ENCODE measurements around the gene TSPAN8.
A peak's percentile ranks its signal among the peaks of the same experiment; 100 is the strongest.
"Not testable (repeated sequence)": the region's sequence is repeated elsewhere in the genome, so short reads cannot be mapped to it uniquely, and the experiment has no call there.

The TSPAN8 gene

DNA sequence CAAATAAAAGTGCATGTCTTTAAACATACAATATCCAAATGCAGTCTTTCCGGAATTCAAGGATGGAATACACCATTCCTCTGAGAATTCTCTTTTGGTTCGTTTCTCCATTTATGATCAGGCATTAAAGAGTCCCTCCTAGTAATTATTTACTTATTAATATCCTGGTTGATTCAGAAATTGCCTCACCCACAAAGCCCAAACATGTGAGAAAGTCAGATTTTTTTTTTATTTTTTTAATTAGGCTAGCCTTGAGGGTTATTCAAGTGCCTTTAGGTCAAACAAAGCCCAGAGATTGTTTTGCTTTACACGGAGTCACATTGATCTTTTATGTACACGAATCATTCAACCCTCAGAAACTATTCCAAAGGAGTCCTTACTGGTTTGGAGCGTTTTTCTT is 6.4 kb upstream of the TSPAN8 start:
- DNase-seq, result no peak

DNA sequence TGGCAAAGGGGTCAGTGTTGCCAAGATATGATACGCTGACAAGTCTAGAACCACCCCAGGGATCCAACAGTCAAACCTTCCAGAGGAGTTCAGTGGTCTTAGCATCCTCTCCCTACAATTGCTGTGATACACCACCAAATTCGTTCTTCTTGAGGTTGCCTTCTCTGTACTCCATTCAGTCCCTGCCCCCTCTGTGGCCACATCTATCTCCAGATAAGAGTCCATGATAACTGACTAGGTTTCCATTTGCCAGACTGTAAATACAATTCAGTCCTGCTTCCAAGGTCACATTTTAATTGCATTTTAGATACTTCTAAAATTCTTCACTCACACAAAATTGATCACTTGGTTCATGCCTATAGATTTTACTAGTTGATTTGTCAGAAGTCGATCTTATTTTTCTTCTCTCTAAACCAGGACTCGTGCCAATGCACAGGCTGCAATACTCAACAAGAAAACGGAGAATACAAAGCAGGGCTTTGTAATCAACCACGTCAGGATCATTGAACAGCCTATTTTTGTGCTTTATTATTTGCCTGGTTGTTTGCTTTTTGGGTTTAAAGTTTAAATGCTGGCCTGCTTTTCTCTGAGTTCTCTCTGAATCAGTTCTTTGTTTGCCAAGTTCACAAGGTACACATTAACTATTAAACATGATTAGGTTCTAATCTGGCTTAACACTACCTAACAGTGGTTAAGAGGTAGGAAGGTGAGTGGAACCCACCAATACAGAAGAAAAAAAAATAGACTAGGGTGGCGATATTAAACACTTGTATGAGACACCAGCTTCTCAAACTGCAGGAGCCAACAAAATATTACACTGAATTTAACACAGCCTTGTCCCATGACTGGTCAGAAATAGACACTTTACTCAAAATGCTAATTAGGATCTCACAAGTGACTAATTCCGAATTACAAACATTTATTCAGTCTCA is 5.3 kb upstream of the TSPAN8 start:
- no peak for DNase-seq

DNA sequence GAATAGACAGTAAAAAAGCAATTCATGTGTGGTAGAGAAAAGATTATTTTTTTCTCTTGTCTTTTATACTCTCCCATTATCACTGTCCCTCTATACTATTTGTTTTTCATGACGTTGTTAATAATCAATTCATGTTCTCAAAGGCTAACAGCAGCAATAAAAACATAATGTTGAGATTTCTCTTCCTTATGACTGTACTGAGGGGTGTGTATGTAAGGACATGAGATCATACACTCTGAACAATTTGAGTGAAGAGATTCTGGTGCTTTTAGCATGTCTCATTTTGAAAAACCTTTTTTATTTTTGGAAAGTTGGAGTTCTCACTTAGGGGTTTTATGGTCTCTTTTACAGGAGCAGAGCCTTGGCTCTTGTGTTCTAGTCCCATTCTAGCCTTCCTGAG is 3.8 kb upstream of the TSPAN8 start:
- no peak for DNase-seq

DNA sequence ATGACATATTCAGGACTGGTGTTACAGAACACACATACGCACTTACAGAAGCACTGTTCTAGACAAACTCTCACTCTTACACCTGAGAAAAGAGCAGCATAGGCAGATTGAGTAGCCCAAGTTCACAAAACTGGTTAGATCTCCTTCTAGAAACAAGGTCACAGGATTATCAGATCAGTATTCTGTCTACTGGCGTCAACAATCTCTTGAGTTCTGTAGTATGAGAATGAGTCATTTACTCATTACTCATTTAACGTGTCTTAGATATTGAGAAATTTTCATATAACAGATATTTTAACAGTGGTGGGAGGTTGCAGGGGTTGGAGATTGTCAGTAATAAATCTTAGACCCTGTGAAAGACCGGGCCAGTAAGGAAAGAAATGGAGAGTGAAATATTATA is 2.8 kb upstream of the TSPAN8 start:
- DNase-seq, result no peak

DNA sequence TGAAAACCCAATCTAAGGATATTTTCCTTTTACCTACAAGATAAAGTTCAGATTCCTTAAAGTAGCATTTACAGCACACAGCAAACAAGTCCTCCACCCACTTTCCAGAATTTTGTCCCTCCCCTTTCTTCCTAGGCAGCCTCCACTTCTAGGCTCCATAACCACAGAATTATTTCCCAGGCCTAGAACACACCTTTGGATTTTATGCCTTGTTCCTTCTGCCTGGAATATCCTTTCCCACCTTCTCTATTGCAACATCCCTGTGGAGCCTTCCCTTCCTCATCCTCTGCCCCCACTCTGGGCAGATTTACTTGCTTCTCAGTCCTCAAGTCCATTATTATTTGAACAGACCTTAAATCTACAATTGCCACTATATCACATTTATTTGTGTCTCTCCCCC is 2.1 kb upstream of the TSPAN8 start:
- DNase-seq, result no peak

DNA sequence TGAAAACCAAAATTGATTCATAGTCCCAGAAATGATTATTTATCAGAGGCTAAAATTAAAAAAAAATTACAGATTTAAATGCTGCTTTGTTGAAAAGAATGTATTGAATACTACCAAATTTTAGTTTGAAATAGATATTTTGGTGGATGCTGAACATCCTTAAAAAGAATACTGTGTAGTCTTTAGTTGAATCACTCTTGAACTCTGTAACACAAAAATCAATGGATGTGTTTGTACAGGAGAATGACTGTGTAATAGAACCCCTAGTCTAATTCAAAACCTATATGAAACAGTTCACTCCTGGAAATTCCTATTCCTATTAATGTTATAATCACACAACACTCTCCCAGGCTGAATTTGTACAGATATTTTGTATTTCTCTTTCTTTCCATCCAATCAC is 1.5 kb upstream of the TSPAN8 start:
- DNase-seq, result peak; percentile 5

DNA sequence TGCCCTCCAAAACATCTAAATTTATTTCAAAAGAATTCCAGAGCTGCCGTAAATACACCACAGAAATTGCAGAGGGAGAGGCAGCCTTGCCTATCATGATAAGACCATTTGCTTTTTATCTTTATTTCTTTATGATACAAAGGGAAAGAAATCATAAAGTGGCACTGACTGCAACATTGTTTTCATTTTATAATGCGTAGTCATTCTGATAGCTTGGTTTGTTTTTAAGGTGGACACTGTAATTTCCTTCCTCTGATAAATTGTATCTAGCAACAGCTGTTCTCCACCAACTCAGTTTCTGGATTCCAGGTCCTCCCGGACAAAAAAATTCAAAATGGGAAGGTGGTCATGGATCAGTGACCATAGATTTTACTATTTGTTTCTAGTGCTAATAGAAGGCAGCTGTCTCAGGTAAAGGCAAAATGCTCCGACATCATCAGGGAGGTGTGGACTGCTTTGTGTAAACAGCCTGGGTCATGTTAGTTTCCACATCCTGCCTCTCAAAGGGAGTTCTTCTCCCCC is 623 bp upstream of the TSPAN8 start:
- DNase-seq, result peak; percentile 68

DNA sequence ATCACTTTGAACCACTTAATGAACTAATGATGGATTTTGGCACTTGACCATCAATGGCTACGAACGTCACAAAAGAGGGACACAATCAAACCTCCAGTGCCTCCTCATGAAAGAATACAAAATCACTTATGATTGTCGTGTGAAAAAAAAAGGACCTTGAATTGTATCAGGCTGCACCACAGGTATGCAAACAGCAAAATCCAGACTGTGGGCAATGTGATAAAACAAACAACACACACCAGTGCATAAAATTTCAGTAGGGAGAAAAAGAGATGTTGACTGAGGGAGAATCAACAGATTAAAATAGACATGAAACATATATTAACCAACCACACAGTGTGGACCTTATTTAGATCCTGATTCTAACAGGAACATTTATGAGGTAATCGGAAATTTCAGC is 2.6 kb downstream of the TSPAN8 start:
- DNase-seq, result no peak

DNA sequence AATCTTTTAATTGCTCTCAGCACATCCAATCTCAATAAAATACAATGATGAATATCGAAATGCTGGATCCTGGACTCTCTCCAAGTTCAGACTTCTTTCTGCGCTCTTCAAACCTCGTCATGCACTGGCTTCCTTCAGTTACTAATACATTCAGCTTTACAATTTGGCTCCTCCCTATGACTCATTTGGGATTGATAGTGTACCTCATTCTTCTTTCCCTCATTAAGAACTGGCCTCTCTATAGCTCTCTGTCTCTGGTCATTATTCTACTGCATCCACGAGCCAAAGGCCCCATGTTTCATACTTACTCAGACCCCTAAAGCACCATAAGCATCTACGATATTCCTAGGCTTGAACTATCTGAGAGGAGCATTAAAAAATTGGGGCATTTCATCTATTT is 4.9 kb downstream of the TSPAN8 start:
- no peak for DNase-seq

DNA sequence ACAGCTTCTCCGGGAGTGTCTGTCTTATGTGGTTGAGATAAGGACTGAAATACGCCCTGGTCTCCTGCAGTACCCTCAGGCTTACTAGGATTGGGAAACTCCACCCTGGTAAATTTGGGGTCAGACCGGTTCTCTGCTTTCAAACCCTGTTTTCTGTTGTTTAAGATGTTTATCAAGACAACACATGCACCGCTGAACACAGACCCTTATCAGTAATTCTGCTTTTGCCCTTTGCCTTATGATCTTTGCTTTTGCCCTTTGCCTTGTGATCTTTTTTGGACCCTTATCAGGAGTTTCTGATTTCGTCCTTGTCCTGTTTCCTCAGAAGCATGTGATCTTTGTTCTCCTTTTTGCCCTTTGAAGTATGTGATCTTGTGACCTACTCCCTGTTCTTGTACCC is 7.8 kb downstream of the TSPAN8 start:
- not testable (repeated sequence) for DNase-seq

DNA sequence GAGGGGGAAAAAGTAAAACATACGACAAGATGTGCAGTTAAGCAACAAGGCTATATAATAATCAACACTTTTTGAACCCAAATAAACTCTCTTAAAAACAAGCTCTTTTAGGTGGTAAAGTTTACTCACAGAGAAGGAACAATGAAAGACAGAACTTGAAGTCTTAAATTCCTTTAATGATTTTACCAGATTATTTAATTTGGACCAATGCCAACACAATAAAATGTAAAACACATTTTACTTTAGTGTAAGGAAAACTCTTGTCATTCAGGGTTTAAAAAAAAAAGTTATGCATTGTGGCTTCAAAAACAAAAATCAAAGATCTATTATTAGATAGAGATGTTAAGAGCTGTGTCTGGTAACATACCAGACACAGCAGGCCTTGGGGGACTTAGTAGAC is 13.1 kb downstream of the TSPAN8 start:
- no peak for DNase-seq

DNA sequence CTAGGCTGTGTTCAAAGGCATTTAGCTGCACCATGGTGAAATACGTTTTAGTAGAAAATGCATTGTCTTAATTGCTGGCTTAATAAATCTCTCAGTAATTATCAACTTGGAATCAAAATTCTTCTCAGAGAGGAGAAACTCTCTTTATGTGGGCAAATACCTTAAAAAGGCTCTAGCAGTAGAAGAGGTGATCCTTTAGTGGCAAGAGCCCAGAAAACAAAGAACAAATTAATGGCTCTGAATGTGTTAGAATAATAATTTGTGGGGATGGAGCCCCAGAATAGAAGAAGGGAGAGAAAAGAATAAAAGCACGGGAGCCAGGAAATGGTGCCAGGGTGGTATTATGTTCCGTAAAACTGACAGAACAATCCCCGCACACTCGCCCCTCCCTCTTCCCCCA is 14.8 kb downstream of the TSPAN8 start:
- DNase-seq, result no peak

DNA sequence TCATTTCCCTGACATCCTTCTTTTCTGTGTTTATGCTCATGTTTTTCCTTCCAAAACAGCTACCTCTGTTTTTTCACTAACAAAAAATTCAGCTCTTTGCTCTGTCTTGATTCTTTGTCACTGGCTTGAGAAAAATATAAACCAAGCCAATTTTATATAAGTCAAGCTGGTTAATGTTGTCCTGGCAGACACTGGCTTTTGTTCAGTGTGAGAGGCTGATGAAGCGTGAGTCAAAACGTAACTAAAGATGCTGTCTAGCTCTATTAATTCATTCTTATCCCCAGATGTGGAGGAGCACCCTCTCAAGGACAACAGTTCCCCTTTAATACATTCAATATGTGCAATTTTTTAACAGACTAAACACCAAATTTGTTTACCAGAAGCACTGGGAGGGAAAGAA is 15.8 kb downstream of the TSPAN8 start:
- no peak for DNase-seq

DNA sequence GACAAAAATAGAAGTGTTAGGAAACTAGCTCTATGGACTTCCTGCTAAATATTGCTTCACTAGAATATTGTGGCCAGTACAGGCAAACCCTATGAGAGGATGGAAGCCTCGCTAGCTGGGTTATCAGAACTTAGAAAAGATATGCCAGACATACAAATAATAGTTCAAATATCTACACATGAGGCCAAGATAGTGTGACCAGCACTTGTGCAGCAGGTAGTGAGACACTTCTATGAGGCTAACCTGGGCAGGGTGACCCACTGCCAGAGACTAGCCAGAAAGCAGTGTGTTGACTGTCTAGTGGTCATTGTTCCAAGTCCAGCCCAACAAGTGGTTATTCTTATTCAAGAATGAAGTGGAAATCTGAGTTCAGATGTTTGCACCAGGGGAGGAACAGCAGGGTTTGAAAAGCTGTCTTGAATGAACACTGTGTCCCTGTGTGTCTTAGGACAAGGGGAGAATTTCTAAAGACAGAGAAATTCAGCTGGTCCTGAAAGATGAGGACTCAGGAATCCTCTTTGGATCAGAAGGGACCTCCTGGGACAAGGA is 16.3 kb downstream of the TSPAN8 start:
- no peak for DNase-seq

DNA sequence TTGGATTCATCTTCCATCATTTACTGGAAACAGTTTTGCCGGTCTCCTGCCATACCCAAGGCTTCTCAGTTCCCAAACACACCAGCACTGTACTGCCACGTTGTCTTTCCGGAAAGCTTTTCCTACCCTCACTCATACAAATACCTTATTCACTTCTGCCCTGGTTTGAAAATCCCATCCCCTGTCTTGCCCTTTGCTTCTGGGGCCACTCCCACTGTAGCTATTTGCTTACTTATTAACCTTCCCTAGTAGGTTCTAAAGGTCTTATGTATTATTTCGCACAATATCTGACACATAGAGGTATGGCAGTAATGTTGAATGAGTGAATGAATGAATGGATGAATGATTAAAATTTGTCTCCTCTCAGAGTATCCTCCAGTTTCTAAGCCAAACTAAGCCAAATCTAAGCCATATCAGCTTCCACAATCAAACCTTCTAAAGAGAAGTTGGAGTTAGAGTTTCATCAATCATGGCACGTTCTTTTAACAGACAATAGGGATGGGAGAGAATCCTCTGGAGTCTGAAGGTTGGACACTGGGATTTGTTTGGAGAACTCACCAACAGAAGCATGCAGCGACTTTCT is 18.6 kb downstream of the TSPAN8 start:
- DNase-seq, result no peak

DNA sequence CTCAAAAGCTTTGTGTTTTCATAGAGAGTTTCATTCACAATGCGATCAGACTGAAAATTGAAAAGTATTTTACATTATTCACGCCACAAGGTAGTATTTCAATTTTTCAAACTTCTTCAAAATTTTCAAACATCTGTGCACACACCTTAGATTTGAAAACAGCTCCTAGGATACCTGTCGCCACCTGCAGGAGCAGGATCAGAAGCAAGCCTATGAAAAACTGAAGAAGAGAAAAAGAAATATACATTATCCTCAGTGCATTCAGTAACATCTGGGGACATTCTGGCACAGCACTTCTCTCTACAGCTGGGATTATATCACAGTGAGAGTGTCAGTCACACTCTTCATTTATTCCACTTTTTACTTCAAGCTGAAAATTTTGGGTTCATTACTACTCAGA is 19.8 kb downstream of the TSPAN8 start:
- no peak for DNase-seq

DNA sequence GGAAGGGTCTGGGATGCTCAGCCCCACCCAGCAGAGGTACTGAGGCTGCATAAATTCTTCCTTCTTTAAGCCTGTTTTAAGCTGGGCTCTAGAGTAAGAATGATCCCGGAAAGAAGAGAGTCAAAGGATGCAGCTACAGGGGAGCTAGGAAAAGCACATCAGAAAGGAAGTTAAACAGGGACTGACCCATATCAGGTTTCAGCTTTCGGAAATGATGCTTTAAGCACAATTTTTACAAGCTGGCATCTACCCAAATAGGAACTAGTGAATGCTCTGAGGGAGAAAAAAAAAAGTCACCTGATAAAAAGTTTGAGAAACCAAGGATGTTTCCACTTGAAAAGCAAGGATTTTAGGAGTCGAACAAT is 22.0 kb downstream of the TSPAN8 start:
- DNase-seq, result no peak

DNA sequence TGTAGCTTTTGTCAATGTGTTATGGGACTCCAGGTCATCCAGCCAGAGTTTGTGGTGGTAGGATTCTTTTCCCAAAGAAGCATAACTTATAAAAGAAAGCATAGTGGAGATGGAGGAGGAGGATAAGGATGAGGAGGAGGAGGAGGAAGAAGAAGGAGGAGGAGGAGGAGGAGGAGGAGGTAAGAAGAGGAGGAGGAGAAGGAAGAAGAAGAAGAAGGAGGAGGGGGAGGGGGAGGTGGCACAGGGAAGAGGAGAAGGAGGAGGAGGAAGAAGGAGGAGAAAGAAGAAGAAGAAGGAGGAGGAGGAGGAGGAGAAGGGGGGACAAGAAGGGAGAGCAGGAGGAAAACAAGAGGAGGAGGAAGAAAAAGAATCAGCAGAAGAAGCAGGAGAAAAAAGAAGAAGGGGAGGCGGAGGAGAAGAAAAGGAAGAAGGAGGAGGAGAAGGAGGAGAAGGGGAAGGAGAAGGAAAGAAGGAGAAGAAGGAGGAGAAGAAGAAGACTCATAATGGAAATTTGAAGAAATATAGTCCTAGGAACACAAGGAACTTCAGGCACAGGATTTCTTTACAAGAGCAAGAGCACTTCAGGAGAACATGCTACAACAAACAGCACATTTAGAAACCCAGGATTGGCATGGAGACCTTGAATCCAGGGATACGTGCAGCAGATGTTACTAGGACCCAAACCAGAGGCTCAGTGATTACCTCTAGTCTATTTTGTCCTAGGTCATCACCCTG is 22.6 kb downstream of the TSPAN8 start:
- DNase-seq, result no peak

DNA sequence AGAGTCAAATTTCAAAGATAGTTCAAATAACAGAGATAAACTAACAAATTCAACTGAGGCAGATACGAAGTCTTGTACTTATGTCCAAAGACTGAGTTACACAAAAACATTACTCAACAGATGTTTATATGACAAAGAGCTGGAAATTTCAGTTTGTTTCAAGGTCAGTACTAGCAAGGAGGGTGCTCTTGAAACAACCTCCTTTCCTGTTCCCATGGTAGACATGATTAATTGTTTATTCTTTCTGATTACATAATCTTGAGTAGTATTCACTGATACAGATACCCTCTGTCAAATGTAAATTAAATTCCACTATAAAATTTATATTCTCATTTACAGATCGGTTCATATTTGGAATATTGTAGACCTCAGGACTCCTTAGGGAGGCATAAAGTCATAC is 23.4 kb downstream of the TSPAN8 start:
- no peak for DNase-seq

DNA sequence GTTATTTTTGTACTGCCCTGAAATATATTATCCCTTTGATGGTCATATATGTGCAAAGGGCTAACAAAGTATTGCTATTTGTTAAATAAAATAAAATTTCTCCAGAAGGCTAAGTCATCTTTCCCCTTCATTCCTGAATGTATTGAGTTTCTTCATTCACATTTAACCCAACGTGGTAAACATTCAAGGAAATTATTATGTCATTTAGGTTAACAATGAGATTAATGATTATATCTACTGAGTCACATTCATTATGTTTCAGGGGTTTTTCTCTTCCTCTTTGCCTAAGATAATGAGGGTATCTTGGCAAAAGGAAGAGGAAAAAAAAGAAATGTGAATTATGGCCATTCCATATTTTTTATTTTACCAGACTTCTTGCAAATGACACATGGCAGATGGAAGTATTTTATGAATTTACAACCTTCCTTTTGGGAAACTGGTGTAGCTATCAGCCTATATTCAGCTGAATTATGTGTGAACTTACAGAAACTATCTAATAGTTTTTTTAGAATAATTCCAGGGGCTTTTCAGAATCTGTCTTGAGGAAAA is 27.2 kb downstream of the TSPAN8 start:
- no peak for DNase-seq

DNA sequence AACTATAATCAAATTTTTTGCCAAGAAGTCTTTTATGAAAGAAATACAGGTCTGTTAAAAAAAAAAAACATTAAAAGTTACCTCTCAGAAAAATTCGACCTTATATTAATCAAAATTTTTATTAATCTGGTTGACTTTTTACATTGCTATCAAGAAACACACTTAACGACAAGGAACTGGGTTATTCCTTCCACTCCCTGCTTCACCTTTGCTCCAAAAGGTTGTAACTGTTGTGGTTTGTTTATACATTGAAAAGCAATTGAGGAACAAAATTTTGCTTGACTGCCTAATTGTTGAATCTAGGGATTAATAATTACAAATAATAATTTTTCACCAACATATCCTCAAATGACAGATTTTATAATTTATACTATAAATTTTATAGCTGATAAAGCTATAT is 28.4 kb downstream of the TSPAN8 start:
- no peak for DNase-seq

DNA sequence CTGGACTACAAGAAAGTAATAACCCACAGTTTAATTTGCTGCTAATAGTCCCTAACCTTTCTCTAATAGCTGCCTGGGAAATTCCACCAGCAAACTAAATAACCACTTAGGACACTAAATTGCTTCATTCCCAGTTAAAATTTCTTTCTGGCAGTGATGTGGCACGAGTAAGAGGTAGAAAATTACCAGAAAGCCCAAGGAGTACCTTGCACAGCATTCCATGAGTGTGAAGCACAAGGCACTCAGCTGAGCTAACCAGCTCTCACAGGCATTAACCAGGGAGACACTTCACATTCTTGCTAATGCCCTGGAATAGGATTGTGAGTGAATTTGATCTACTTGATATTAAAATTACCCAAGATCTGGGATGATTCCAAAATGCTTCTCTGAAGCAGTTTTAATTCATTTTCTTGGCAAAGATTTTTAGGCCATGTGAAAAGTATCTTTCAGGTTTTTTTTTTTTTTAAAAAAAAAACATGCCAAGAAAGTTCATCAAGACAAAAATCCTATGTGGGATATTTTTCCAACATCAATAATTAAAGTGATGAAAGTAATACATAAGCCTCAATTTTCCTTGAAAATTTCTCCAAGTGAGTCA is 29.5 kb downstream of the TSPAN8 start:
- DNase-seq, result no peak

DNA sequence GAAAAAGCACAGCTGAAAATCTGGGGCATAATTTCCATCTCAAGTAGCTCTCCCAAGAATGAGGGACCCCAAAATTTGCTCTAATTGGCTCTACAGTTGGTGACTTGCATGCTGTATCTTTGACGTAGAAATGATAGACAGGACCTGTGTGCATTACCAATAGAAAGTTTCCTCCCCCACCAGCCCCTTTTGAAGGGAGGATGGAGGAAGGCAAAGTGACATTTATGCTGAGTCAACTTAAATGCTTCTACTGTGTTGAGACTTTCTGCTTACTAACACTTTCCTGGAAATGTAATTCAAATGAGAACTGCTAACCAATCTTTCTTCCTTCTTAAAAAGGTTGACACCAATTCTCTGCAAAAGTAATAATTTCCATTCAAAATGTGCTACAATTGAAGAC is 31.9 kb downstream of the TSPAN8 start:
- DNase-seq, result no peak
